A549 (cell line): ENCODE measurements around the gene MSI2. TPM values are rescaled to one million over a fixed set of nuclear protein-coding genes. Genes with fewer than 3 reads are reported as not detected.

Experiments used
- ATAC-seq, 2 experiments: fragments of 200-7000 bp in 1 of 2; fragments of >200 bp in 1 of 2; cut with Nextera tagmentation in 1 of 2; cut with Tn5 transposase in 1 of 2; 3 replicates each; pipeline versions ENCODE4 v1.8.0 to v1.9.1; 2018 to 2020; ENCODE audit warnings: mild to moderate bottlenecking in 1 of 2, moderate library complexity in 1 of 2
- CTCF ChIA-PET: fragments of 300-600 bp; sonication (Branson Sonifier 250); formaldehyde crosslinking; extraction: SDS; loops from one replicate; lab custom pipeline; 2021; ENCODE audit warnings: antibody characterized with exemption, inconsistent platforms; lab: Yijun Ruan, JAX
- POLR2A ChIA-PET: fragments of 350-600 bp; formaldehyde crosslinking; extraction: SDS; loops from one replicate; lab custom pipeline; 2021; ENCODE audit warnings: antibody characterized with exemption, inconsistent platforms; lab: Yijun Ruan, JAX
- DNase-seq, 2 experiments: peaks; one replicate each; pipeline versions ENCODE4 v3.0.0 to v3.0.0-alpha.2; 2011 to 2016; ENCODE audit warnings: low read depth in 1 of 2, low spot score in 1 of 2
- FAIRE-seq: peaks from 2 replicates; lab custom pipeline; 2011; peaks lifted over from hg19 to GRCh38; lab: Jason Lieb, UNC
- H3K27ac ChIP-seq, 2 experiments: fragments of >200 bp; sonication (Bioruptor Twin); formaldehyde crosslinking; 3 replicates each; pipeline ENCODE4 v1.5.1; 2016 to 2017
- H3K4me1 ChIP-seq: fragments of >200 bp; sonication (Bioruptor Twin); formaldehyde crosslinking; 3 replicates; pipeline ENCODE4 v1.6.1; 2016
- H3K4me2 ChIP-seq: fragments of >200 bp; sonication (Bioruptor Twin); formaldehyde crosslinking; 3 replicates; pipeline ENCODE4 v1.6.1; 2016
- H3K4me3 ChIP-seq: fragments of >200 bp; sonication (Bioruptor Twin); formaldehyde crosslinking; 3 replicates; pipeline ENCODE4 v1.5.1; 2016
- H3K9me3 ChIP-seq: fragments of >200 bp; sonication (Bioruptor Twin); formaldehyde crosslinking; 3 replicates; pipeline ENCODE4 v1.6.1; 2016
- BCL3 ChIP-seq: fragments of >200 bp; sonication (Bioruptor Twin); formaldehyde crosslinking; IDR thresholded peaks from 3 replicates; pipeline ENCODE4 v1.6.1; 2016
- CHD2 ChIP-seq: fragments of 150-350 bp; IDR thresholded peaks from 2 replicates; pipeline ENCODE4 v1.6.1; 2014; ENCODE audit warnings: low read length; ENCODE audit not compliant: partially characterized antibody
- EHF ChIP-seq: fragments of 250-450 bp; sonication (Bioruptor Pico); IDR thresholded peaks from 2 replicates; pipeline ENCODE4 v1.5.0; 2020; ENCODE audit warnings: mild to moderate bottlenecking
- EHMT2 ChIP-seq: fragments of 200-600 bp; sonication (generic); IDR thresholded peaks from 2 replicates; pipeline ENCODE4 v1.6.1; 2016; ENCODE audit warnings: antibody characterized with exemption, low read depth, mild to moderate bottlenecking, moderate library complexity
- FOSB ChIP-seq: fragments of 250-450 bp; sonication (Bioruptor Pico); IDR thresholded peaks from 2 replicates; pipeline ENCODE4 v1.5.0; 2020; ENCODE audit warnings: mild to moderate bottlenecking, moderate library complexity
- FOXS1 ChIP-seq: fragments of 250-450 bp; sonication (Bioruptor Pico); IDR thresholded peaks from 2 replicates; pipeline ENCODE4 v1.5.0; 2020; ENCODE audit warnings: mild to moderate bottlenecking, moderate library complexity
- HDAC2 ChIP-seq: fragments of 200-600 bp; sonication (generic); IDR thresholded peaks from 2 replicates; pipeline ENCODE4 v1.6.1; 2016
- HES2 ChIP-seq: fragments of >200 bp; sonication (Bioruptor Twin); formaldehyde crosslinking; IDR thresholded peaks from 2 replicates; pipeline ENCODE4 v1.6.1; 2016
- HOXB13 ChIP-seq: fragments of 250-450 bp; sonication (Bioruptor Pico); IDR thresholded peaks from 2 replicates; pipeline ENCODE4 v1.5.0; 2020; ENCODE audit warnings: low read depth, mild to moderate bottlenecking, moderate library complexity
- JUNB ChIP-seq: fragments of >200 bp; sonication (Bioruptor Twin); formaldehyde crosslinking; IDR thresholded peaks from 2 replicates; pipeline ENCODE4 v1.6.1; 2016
- KDM5A ChIP-seq: fragments of 200-600 bp; sonication (generic); IDR thresholded peaks from 2 replicates; pipeline ENCODE4 v1.6.1; 2016; ENCODE audit warnings: antibody characterized with exemption, mild to moderate bottlenecking
- MAX ChIP-seq: IDR thresholded peaks from 2 replicates; pipeline ENCODE4 v1.6.1; 2012
- MAZ ChIP-seq: fragments of 150-350 bp; IDR thresholded peaks from 2 replicates; pipeline ENCODE4 v1.6.1; 2014; ENCODE audit warnings: antibody characterized with exemption, low read depth, low read length, borderline replicate concordance
- NR3C1 ChIP-seq: fragments of >200 bp; sonication (Bioruptor Twin); formaldehyde crosslinking; IDR thresholded peaks from 3 replicates; pipeline ENCODE4 v1.6.1; 2017
- PBX3 ChIP-seq: IDR thresholded peaks from 2 replicates; pipeline ENCODE4 v1.6.1; 2012
- PHF8 ChIP-seq: fragments of 200-600 bp; sonication (generic); IDR thresholded peaks from 2 replicates; pipeline ENCODE4 v1.6.1; 2016; ENCODE audit warnings: low read depth, mild to moderate bottlenecking, antibody characterized with exemption, moderate library complexity, borderline replicate concordance
- POLR2AphosphoS2 ChIP-seq: conservative IDR thresholded peaks from 2 replicates; pipeline ENCODE4 v1.6.1; 2012; ENCODE audit warnings: low read length, improper control_type of control experiment, inconsistent platforms
- RFX5 ChIP-seq: fragments of 450-650 bp; IDR thresholded peaks from 2 replicates; pipeline ENCODE4 v1.7.1; 2014; ENCODE audit warnings: antibody characterized with exemption, mild to moderate bottlenecking, moderate library complexity
- RNF2 ChIP-seq: fragments of 200-600 bp; sonication (generic); IDR thresholded peaks from 2 replicates; pipeline ENCODE4 v1.6.1; 2016; ENCODE audit warnings: low read depth, mild to moderate bottlenecking, antibody characterized with exemption, moderate library complexity, borderline replicate concordance
- ZFP36 ChIP-seq: fragments of 450-650 bp; IDR thresholded peaks from 2 replicates; pipeline ENCODE4 v1.6.1; 2014; ENCODE audit warnings: borderline replicate concordance; ENCODE audit not compliant: partially characterized antibody
- WGBS: methylation state at CpG from one replicate; pipeline ENCODE4 v1.1.6; 2017; ENCODE audit errors: missing lambda C conversion rate; 5-methylcytosine and 5-hydroxymethylcytosine counted together
- polyA plus RNA-seq, 4 experiments: library from polyadenylated mRNA; depleted of rRNA in 3 of 4; stranded (reverse); fragments of >200 nt; fragmentation: RNase III in 1 of 4; extraction: RNeasy Plus Mini Kit Qiagen cat#74134 plus additional on column Dnase treatment in 1 of 4; gene quantifications; 2 replicates in 3 of 4; 3 replicates in 1 of 4; pipeline ENCODE4 v1.2.3, GENCODE V29; 2011 to 2017
- TF ChIP-seq, protein P1 (sequence below): fragments of 250-450 bp; sonication (Bioruptor Pico); IDR thresholded peaks from 2 replicates; pipeline ENCODE4 v1.5.0; 2021; ENCODE audit warnings: mild to moderate bottlenecking, moderate library complexity, borderline replicate concordance
- TF ChIP-seq, protein P2 (sequence below): fragments of 200-600 bp; sonication (generic); IDR thresholded peaks from 2 replicates; pipeline ENCODE4 v1.6.1; 2016; ENCODE audit warnings: antibody characterized with exemption, mild to moderate bottlenecking, moderate library complexity
- TF ChIP-seq, protein P3 (sequence below): fragments of 150-350 bp; IDR thresholded peaks from 2 replicates; pipeline ENCODE4 v1.6.1; 2014; ENCODE audit warnings: low read depth, mild to moderate bottlenecking, low read length

Gene MSI2
- polyA plus RNA-seq, 2 of the 4 experiments (the other 2 are of a cell fraction): 43.6 to 44.4 TPM

DNA sequence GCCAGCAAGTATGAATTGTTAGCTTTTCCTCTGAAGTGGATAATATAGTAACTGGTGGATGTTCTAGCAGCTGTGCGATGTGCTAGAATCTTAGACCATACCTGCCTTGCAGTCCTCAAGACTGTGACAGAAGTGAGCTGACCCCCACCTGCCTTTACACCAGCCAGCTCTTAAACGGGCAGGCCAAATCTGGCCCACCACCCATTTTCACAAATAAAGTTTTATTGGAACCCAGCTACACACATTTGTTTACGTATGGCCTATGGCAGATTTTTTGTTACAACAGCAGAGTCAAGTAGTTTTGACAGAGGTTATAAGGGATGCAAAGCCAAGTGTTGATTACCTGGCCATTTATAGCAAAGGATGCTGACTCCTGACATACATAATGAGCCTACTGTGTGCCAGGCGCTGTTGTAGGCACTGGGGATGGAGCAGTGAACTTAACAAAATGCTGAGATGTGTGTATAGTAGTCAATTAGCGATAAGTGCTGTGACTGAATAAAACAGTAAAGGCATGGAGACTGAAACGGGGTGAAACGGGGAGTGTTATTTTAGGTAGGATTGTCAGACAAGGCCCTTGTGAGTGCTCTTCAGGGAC, 79.0 kb downstream of the MSI2 start:
- no peaks in the 10 kb centered on the region for H3K4me1 ChIP-seq
- no peak for ATAC-seq
- ChIA-PET POLR2A (no interaction called here), CTCF (interaction anchor here (0.6 to 2.8 kb wide), 6 partner anchors 8 to 96 kb away, joined by 3 to 12 read pairs (median 3); no protein-coding TSS in a partner anchor)
- H3K4me2 ChIP-seq: no peak overlapping the region
- TF ChIP-seq PHF8 (no peak), FOXS1 (CRISPR knock-in tag) (no peak), PBX3 (no peak), FOSB (CRISPR knock-in tag) (no peak), MAX (no peak), RNF2 (no peak), HES2 (no peak), MAZ (no peak)
- TF ChIP-seq, protein P1, sequence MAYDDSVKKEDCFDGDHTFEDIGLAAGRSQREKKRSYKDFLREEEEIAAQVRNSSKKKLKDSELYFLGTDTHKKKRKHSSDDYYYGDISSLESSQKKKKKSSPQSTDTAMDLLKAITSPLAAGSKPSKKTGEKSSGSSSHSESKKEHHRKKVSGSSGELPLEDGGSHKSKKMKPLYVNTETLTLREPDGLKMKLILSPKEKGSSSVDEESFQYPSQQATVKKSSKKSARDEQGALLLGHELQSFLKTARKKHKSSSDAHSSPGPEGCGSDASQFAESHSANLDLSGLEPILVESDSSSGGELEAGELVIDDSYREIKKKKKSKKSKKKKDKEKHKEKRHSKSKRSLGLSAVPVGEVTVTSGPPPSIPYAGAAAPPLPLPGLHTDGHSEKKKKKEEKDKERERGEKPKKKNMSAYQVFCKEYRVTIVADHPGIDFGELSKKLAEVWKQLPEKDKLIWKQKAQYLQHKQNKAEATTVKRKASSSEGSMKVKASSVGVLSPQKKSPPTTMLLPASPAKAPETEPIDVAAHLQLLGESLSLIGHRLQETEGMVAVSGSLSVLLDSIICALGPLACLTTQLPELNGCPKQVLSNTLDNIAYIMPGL (CRISPR knock-in tag): no peak
- TF ChIP-seq, protein P2, sequence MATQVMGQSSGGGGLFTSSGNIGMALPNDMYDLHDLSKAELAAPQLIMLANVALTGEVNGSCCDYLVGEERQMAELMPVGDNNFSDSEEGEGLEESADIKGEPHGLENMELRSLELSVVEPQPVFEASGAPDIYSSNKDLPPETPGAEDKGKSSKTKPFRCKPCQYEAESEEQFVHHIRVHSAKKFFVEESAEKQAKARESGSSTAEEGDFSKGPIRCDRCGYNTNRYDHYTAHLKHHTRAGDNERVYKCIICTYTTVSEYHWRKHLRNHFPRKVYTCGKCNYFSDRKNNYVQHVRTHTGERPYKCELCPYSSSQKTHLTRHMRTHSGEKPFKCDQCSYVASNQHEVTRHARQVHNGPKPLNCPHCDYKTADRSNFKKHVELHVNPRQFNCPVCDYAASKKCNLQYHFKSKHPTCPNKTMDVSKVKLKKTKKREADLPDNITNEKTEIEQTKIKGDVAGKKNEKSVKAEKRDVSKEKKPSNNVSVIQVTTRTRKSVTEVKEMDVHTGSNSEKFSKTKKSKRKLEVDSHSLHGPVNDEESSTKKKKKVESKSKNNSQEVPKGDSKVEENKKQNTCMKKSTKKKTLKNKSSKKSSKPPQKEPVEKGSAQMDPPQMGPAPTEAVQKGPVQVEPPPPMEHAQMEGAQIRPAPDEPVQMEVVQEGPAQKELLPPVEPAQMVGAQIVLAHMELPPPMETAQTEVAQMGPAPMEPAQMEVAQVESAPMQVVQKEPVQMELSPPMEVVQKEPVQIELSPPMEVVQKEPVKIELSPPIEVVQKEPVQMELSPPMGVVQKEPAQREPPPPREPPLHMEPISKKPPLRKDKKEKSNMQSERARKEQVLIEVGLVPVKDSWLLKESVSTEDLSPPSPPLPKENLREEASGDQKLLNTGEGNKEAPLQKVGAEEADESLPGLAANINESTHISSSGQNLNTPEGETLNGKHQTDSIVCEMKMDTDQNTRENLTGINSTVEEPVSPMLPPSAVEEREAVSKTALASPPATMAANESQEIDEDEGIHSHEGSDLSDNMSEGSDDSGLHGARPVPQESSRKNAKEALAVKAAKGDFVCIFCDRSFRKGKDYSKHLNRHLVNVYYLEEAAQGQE: no peak
- TF ChIP-seq, protein P3, sequence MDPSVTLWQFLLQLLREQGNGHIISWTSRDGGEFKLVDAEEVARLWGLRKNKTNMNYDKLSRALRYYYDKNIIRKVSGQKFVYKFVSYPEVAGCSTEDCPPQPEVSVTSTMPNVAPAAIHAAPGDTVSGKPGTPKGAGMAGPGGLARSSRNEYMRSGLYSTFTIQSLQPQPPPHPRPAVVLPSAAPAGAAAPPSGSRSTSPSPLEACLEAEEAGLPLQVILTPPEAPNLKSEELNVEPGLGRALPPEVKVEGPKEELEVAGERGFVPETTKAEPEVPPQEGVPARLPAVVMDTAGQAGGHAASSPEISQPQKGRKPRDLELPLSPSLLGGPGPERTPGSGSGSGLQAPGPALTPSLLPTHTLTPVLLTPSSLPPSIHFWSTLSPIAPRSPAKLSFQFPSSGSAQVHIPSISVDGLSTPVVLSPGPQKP: no peak
- no peak for DNase-seq
- H3K27ac ChIP-seq: no peak overlapping the region
- 88% methylated on average over 7 of the region's 7 CpGs for WGBS
- H3K9me3 ChIP-seq: no peaks in the 10 kb centered on the region
- H3K4me3 ChIP-seq: no peak overlapping the region
- no peak for FAIRE-seq

DNA sequence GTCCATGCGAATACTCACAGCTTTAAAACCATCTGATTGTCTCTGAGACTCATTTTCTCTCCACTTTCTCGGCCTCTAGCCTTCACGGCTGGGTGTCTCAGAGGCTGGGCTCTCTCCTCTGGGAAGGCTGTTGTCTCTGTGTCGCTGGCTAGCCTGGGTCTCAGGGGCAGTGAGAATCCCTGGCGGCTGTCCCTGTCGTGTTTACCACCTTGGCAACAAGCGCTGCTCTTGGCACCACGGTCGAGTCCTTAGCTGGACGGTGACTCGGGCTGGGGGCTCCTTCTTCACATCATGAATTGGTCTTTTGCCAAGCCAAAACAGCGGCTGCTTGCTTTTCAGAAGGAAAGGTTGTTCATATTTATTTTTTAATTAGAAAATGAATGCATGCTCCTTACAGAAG, 81.1 kb downstream of the MSI2 start:
- FAIRE-seq (no peak), DNase-seq (no peak), ATAC-seq (no peak)
- no peak overlapping the region for H3K4me2 ChIP-seq
- no peaks in the 10 kb centered on the region for H3K9me3 ChIP-seq
- H3K4me3 ChIP-seq: no peak overlapping the region
- WGBS: 89% methylated on average over 12 of the region's 12 CpGs
- CTCF ChIA-PET: interaction anchor here (0.6 to 2.8 kb wide), 5 partner anchors 14 to 94 kb away, joined by 4 to 12 read pairs (median 5); no protein-coding TSS in a partner anchor
- H3K27ac ChIP-seq: no peak overlapping the region
- POLR2A ChIA-PET: no interaction called here
- peaks cover under 1% of the 10 kb centered on the region; the same call in 1 of the 3 replicates for H3K4me1 ChIP-seq
- TF ChIP-seq CHD2: no peak
- TF ChIP-seq FOXS1 (CRISPR knock-in tag): no peak
- no peak for TF ChIP-seq HDAC2
- TF ChIP-seq PHF8: no peak
- TF ChIP-seq EHF (CRISPR knock-in tag): no peak
- TF ChIP-seq POLR2AphosphoS2: no peak
- TF ChIP-seq RFX5: no peak
- TF ChIP-seq BCL3: no peak
- TF ChIP-seq NR3C1: no peak
- no peak for TF ChIP-seq EHMT2
- no peak for TF ChIP-seq KDM5A
- TF ChIP-seq, protein P3: no peak
- no peak for TF ChIP-seq PBX3
- no peak for TF ChIP-seq JUNB
- no peak for TF ChIP-seq HOXB13 (CRISPR knock-in tag)
- no peak for TF ChIP-seq ZFP36
